Left ventricle myocardium inferior (tissue), 1 donor: ENCODE measurements around the gene ZC3H13. TPM values are rescaled to one million over a fixed set of nuclear protein-coding genes. Genes with fewer than 3 reads are reported as not detected.

Source experiments
- DNase-seq: peaks from one replicate; pipeline ENCODE4 v3.0.0-alpha.2; 2020
- H3K27ac ChIP-seq: fragments of 200-600 bp; replicated peaks from 2 replicates; pipeline ENCODE4 v1.8.0; 2021
- H3K27me3 ChIP-seq: fragments of 200-600 bp; 2 replicates; pipeline ENCODE4 v1.8.0; 2021; ENCODE audit warnings: low read depth
- H3K36me3 ChIP-seq: fragments of 200-600 bp; 2 replicates; pipeline ENCODE4 v1.8.0; 2021
- H3K4me1 ChIP-seq: fragments of 200-600 bp; 2 replicates; pipeline ENCODE4 v1.8.0; 2021
- H3K4me3 ChIP-seq: fragments of 200-600 bp; 2 replicates; pipeline ENCODE4 v1.8.0; 2021; ENCODE audit warnings: mild to moderate bottlenecking, moderate library complexity
- H3K9me3 ChIP-seq: fragments of 200-600 bp; replicated peaks from 2 replicates; pipeline ENCODE4 v1.8.0; 2021
- intact Hi-C: fragments of 100-400 bp; cut with micrococcal nuclease; formaldehyde crosslinking; loops from one replicate; pipeline ENCODE4 v1.11.0; 2022
- total RNA-seq: library from RNA; stranded (reverse); fragmentation: NEBNext Ultra II Directional; extraction: Animal tissue kit (Norgen Biotek cat#: 25700); gene quantifications from one replicate; pipeline ENCODE4 v1.2.1, GENCODE V29; 2021
- TF ChIP-seq, protein P1 (sequence below): fragments of 200-600 bp; IDR thresholded peaks from 2 replicates; pipeline ENCODE4 v1.8.0; 2021; ENCODE audit warnings: antibody characterized with exemption, mild to moderate bottlenecking, borderline replicate concordance
- donor health status: DM: no; HTN: yes; CAD: no; lungs with severe emphysema.

Gene ZC3H13
- total RNA-seq, 1 donor from 2014 or later, result 37.8 TPM

DNA sequence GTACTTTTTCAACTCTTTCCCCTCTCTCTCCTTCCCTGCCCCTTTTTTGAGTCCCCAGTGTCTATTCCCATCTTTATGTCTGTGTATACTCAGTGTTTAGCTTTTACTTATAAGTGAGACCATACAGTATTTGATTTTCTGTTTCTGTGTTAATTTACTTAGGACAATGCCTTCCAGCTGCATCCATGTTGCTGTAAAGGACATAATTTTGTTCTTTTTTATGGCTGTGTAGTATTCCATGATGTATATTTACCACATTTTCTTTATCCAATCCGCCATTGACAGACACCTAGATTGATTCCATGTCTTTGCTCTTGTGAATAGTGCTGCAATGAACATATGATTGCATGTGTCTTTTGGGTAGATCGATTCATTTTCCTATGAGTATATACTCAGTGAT is 10.7 kb upstream of the ZC3H13 start:
- Histone ChIP-seq H3K36me3 (no peaks in the 10 kb centered on the region), H3K4me1 (no peaks in the 10 kb centered on the region), H3K27ac (no peak overlapping the region), H3K4me3 (no peak overlapping the region), H3K9me3 (no peaks in the 10 kb centered on the region), H3K27me3 (no peaks in the 10 kb centered on the region)
- DNase-seq, result no peak
- intact Hi-C loops, result no loop called here
- TF ChIP-seq, protein P1, sequence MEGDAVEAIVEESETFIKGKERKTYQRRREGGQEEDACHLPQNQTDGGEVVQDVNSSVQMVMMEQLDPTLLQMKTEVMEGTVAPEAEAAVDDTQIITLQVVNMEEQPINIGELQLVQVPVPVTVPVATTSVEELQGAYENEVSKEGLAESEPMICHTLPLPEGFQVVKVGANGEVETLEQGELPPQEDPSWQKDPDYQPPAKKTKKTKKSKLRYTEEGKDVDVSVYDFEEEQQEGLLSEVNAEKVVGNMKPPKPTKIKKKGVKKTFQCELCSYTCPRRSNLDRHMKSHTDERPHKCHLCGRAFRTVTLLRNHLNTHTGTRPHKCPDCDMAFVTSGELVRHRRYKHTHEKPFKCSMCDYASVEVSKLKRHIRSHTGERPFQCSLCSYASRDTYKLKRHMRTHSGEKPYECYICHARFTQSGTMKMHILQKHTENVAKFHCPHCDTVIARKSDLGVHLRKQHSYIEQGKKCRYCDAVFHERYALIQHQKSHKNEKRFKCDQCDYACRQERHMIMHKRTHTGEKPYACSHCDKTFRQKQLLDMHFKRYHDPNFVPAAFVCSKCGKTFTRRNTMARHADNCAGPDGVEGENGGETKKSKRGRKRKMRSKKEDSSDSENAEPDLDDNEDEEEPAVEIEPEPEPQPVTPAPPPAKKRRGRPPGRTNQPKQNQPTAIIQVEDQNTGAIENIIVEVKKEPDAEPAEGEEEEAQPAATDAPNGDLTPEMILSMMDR, result no peak

DNA sequence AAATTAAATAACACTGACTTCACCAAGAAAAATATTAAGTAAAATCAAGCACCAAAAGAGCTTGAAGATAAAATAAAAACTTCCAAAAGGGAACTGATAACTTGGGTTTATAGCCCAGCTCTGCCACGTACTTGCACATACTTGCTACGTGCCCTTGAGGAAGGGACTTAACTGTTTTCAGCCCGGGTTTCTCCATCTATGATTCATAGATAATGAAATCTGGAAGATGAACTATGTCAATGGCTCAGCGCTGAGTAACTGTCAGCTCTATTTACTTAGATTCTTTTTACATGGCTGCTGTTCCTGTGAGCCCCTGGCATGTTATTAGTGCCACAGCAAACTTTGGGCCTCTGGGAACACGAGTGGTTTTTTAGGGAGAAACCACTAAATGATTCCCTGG is 9.6 kb upstream of the ZC3H13 start:
- H3K36me3 ChIP-seq, result no peaks in the 10 kb centered on the region
- no peak overlapping the region for H3K27ac ChIP-seq
- TF ChIP-seq, protein P1, result no peak
- no peaks in the 10 kb centered on the region for H3K4me1 ChIP-seq
- no peaks in the 10 kb centered on the region for H3K9me3 ChIP-seq
- intact Hi-C loops, result no loop called here
- H3K4me3 ChIP-seq, result no peak overlapping the region
- no peaks in the 10 kb centered on the region for H3K27me3 ChIP-seq
- DNase-seq, result no peak

DNA sequence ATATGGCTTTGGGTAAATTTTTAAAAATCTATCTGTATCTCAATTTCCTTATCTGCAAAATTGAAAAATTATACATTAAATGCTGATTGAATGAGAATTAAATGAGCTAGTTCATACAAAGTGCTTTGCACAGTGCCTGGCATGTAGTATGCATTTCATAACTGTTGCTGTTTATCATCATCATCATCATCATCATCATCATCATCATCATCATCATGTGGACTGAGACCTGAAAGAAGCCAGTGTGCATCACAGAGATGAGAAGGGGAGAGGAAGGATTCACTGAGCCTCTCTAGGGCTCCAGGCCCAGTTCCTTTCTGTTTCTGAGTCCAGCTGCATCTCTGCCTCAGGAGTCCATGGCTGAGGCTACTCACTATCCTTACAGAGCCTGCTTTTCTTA is 6.9 kb upstream of the ZC3H13 start:
- DNase-seq, result no peak
- intact Hi-C loops, result no loop called here
- Histone ChIP-seq H3K36me3 (no peaks in the 10 kb centered on the region), H3K4me1 (no peaks in the 10 kb centered on the region), H3K27me3 (no peaks in the 10 kb centered on the region), H3K27ac (no peak overlapping the region), H3K9me3 (no peaks in the 10 kb centered on the region), H3K4me3 (no peak overlapping the region)
- TF ChIP-seq, protein P1, result no peak

DNA sequence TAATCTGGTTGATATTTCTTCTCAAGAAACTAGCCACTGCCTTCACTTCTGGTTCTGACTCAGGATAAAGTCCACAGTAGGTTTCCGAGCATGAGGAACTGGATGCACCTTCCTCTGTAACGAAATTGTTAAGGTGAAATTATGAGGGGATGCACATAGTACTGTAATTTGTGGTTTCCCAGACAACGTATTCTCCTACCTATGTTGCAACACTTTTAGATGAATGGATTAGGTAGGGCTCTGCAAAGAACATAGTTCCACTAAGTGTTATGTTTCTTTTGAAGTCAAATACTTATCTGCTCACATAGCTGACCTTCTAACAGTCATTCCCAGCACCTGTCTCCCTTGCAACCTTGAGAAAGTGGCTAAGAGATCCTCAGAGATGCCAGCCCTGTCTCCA is 5.7 kb upstream of the ZC3H13 start:
- Histone ChIP-seq H3K9me3 (no peaks in the 10 kb centered on the region), H3K4me1 (peaks cover 7% of the 10 kb centered on the region), H3K27me3 (no peaks in the 10 kb centered on the region), H3K36me3 (no peaks in the 10 kb centered on the region), H3K27ac (no peak overlapping the region), H3K4me3 (no peak overlapping the region)
- TF ChIP-seq, protein P1, result no peak
- DNase-seq, result no peak
- intact Hi-C loops, result no loop called here

- TF ChIP-seq, protein P1, result no peak
- H3K36me3 ChIP-seq, result no peaks in the 10 kb centered on the region
- intact Hi-C loops, result no loop called here
- no peaks in the 10 kb centered on the region for H3K9me3 ChIP-seq
- H3K27ac ChIP-seq, result no peak overlapping the region
- peaks cover 13% of the 10 kb centered on the region for H3K4me1 ChIP-seq
- H3K4me3 ChIP-seq, result no peak overlapping the region
- no peak for DNase-seq
- H3K27me3 ChIP-seq, result no peaks in the 10 kb centered on the region
These were observed 4.9 kb upstream of the ZC3H13 start for GRCh38 chr13:46057256-46058015.
